Natural killer cell treated with Interleukin-12 subunit alpha and Interleukin-12 subunit beta and Interleukin-15 and Interleukin-18, amount 100 ng/mL, for 72 hours (primary cell): ENCODE results near the gene ZC3H13. TPM values are rescaled to one million over a fixed set of nuclear protein-coding genes. Genes with fewer than 3 reads are reported as not detected.

Experiments
- ATAC-seq, 2 donors: fragments of 150-1000 bp; cut with Tn5 transposase in 1 of 2; sonication (Bioruptor Pico), chemical (Tn5 transposase) in 1 of 2; 2 replicates each; pipeline ENCODE4 v1.10.0; 2021
- DNase-seq: peaks from one replicate; pipeline ENCODE4 v3.0.0; 2022; ENCODE audit warnings: low spot score
- H3K27ac Mint-ChIP-seq, 2 donors: 1 replicate in 1 of 2; 2 replicates in 1 of 2; pipeline ENCODE4 v1.8.0; 2022; ENCODE audit warnings: mixed read lengths in 2 of 2, mild to moderate bottlenecking in 1 of 2, moderate library complexity in 1 of 2
- H3K27me3 Mint-ChIP-seq, 2 donors: 1 replicate in 1 of 2; 2 replicates in 1 of 2; pipeline ENCODE4 v1.8.0; 2022; ENCODE audit warnings: mixed read lengths in 2 of 2
- H3K36me3 Mint-ChIP-seq: one replicate; pipeline ENCODE4 v1.8.0; 2022; ENCODE audit warnings: mixed read lengths
- H3K4me1 Mint-ChIP-seq, 2 donors: 1 replicate in 1 of 2; 2 replicates in 1 of 2; pipeline ENCODE4 v1.8.0; 2022; ENCODE audit warnings: low read depth in 2 of 2, mixed read lengths in 2 of 2, mild to moderate bottlenecking in 1 of 2
- H3K4me3 Mint-ChIP-seq: one replicate; pipeline ENCODE4 v1.8.0; 2022; ENCODE audit warnings: mixed read lengths
- H3K9me3 Mint-ChIP-seq: 2 replicates; pipeline ENCODE4 v1.8.0; 2022; ENCODE audit warnings: mixed read lengths
- total RNA-seq, 2 donors: library from RNA; stranded (reverse); gene quantifications; one replicate each; pipeline ENCODE4 v1.2.3, GENCODE V29; 2022

The ZC3H13 gene
- total RNA-seq, 2 donors from 2014 or later: 49.1 to 65.0 TPM

- ATAC-seq: peak in 1 of 2 donors; percentile 22
- Mint-ChIP-seq H3K4me3 (no peak overlapping the region), H3K9me3 (no peaks in the 10 kb centered on the region), H3K4me1 (no peaks in the 10 kb centered on the region), H3K27me3 (peaks cover 14 to 31% of the 10 kb centered on the region in 2 donors), H3K27ac (no peak overlapping the region), H3K36me3 (no peaks in the 10 kb centered on the region)
- DNase-seq: no peak
Observed at GRCh38 chr13:45932172-45932571, 120.4 kb downstream of the ZC3H13 start.

DNA sequence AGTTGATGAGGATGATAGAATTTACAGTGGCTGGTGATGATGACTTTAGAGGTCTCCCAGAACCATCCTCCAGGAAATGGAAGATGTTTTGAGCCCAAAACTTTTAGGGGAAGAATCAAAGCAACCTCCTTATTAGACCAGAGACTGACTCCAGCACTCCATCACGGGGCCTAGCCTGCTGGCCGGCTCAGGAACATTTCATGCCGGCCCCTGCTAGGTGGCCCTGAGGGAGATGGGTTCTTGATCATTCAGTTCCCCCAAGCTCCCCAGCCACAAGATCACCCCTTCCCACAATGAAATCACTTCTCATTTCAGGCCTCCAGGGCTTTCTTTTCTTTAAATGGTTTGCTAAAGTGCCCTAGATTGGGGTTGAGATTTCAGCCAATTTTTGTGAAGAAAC, 121.3 kb downstream of the ZC3H13 start:
- ATAC-seq (no peak), DNase-seq (no peak)
- H3K27me3 Mint-ChIP-seq: peaks cover 18 to 31% of the 10 kb centered on the region in 2 donors
- H3K36me3 Mint-ChIP-seq: no peaks in the 10 kb centered on the region
- H3K4me3 Mint-ChIP-seq: no peak overlapping the region
- H3K9me3 Mint-ChIP-seq: no peaks in the 10 kb centered on the region
- no peak overlapping the region for H3K27ac Mint-ChIP-seq
- H3K4me1 Mint-ChIP-seq: no peaks in the 10 kb centered on the region

DNA sequence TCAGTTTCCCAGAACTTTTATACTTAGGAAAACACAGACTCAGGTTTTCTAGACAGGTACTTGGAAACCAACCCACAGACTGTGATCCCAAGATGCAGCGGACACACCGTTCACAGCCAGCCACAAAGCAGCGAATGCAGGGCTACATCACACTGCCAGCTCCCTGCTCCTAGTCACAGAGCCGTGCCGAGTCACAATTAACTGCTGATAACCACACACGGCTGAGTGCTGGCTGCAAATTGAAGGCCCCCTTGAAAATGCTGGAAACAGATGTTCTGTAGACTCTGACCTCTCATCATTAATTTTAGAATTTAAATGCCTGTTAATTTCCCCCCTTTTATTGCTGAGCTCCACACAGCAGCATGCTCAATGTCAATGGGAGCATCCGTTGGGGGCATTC, 122.4 kb downstream of the ZC3H13 start:
- peaks cover 18 to 24% of the 10 kb centered on the region in 2 donors for H3K27me3 Mint-ChIP-seq
- no peak for DNase-seq
- no peaks in the 10 kb centered on the region for H3K4me1 Mint-ChIP-seq
- H3K36me3 Mint-ChIP-seq: no peaks in the 10 kb centered on the region
- ATAC-seq: no peak
- H3K4me3 Mint-ChIP-seq: no peak overlapping the region
- H3K9me3 Mint-ChIP-seq: no peaks in the 10 kb centered on the region
- no peak overlapping the region for H3K27ac Mint-ChIP-seq

DNA sequence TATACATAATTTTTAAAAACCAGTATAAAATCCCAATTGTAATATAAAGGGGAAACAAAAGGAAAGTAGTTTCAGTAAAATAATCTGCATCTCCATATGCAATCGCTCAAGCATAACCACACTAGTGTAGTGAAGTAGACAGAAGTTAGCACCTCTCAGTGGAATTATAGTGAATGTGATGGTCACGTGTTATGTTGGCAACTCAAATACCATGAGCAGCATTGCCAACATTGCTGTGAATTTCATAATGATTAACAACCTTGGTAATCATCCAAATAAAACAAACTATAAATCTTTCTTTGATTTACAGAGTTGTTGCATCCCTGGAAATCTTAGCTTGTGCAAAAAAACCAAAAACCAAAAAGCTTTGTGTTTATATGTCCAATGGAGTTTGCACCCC, 123.7 kb downstream of the ZC3H13 start:
- DNase-seq (no peak), ATAC-seq (no peak)
- Mint-ChIP-seq H3K4me1 (no peaks in the 10 kb centered on the region), H3K27ac (no peak overlapping the region), H3K9me3 (no peaks in the 10 kb centered on the region), H3K27me3 (peaks cover 18% of the 10 kb centered on the region in 2 donors), H3K4me3 (no peak overlapping the region), H3K36me3 (no peaks in the 10 kb centered on the region)

- no peak overlapping the region for H3K4me3 Mint-ChIP-seq
- H3K36me3 Mint-ChIP-seq: no peaks in the 10 kb centered on the region
- ATAC-seq: no peak
- H3K4me1 Mint-ChIP-seq: no peaks in the 10 kb centered on the region
- DNase-seq: no peak
- H3K27me3 Mint-ChIP-seq: peaks cover 11 to 12% of the 10 kb centered on the region in 2 donors
- H3K9me3 Mint-ChIP-seq: no peaks in the 10 kb centered on the region
- H3K27ac Mint-ChIP-seq: no peak overlapping the region
Observed at GRCh38 chr13:45928176-45928575, 124.4 kb downstream of the ZC3H13 start.

DNA sequence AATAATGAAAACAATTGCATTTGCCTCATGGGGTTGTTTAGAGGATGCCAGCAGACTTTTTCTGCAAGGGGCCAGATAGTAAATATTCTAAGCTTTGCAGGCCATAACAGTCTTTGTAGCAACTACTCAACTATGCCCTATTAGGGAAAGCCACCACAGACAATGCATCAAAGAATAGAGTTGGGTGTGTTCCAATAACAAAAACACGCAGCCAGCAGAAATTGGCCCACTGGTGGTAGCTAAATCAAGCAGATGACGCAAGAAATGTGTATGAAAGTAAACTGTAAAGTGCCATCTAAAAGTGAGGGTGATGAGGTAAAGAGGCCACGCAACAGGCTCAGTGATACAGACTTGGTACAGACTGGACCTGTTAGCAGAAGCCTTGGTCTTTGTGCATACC, 125.8 kb downstream of the ZC3H13 start:
- Mint-ChIP-seq H3K4me1 (no peaks in the 10 kb centered on the region), H3K9me3 (no peaks in the 10 kb centered on the region), H3K27ac (no peak overlapping the region), H3K36me3 (no peaks in the 10 kb centered on the region), H3K27me3 (peaks cover 0 to 6% of the 10 kb centered on the region in 2 donors), H3K4me3 (no peak overlapping the region)
- DNase-seq (no peak), ATAC-seq (no peak)

GRCh38 chr13:45925151-45925550, 127.4 kb downstream of the ZC3H13 start:
- DNase-seq (no peak), ATAC-seq (no peak)
- Mint-ChIP-seq H3K36me3 (no peaks in the 10 kb centered on the region), H3K27me3 (peaks cover 0 to 8% of the 10 kb centered on the region in 2 donors), H3K9me3 (no peaks in the 10 kb centered on the region), H3K4me1 (no peaks in the 10 kb centered on the region), H3K27ac (no peak overlapping the region), H3K4me3 (no peak overlapping the region)

GRCh38 chr13:45921162-45921736, 131.3 kb downstream of the ZC3H13 start:
- Mint-ChIP-seq H3K4me3 (no peak overlapping the region), H3K4me1 (no peaks in the 10 kb centered on the region), H3K27me3 (peaks cover 0 to 2% of the 10 kb centered on the region in 2 donors), H3K27ac (no peak overlapping the region), H3K36me3 (no peaks in the 10 kb centered on the region), H3K9me3 (no peaks in the 10 kb centered on the region)
- ATAC-seq (no peak), DNase-seq (no peak)

GRCh38 chr13:45918597-45918996, 133.9 kb downstream of the ZC3H13 start:
- peaks cover 0 to 2% of the 10 kb centered on the region in 2 donors for H3K27me3 Mint-ChIP-seq
- no peaks in the 10 kb centered on the region for H3K4me1 Mint-ChIP-seq
- DNase-seq (no peak), ATAC-seq (no peak)
- no peaks in the 10 kb centered on the region for H3K36me3 Mint-ChIP-seq
- H3K27ac Mint-ChIP-seq: no peak overlapping the region
- no peaks in the 10 kb centered on the region for H3K9me3 Mint-ChIP-seq
- no peak overlapping the region for H3K4me3 Mint-ChIP-seq

GRCh38 chr13:45917019-45917418, 135.5 kb downstream of the ZC3H13 start:
- DNase-seq (no peak), ATAC-seq (no peak)
- no peak overlapping the region for H3K27ac Mint-ChIP-seq

GRCh38 chr13:45915686-45916439, 136.7 kb downstream of the ZC3H13 start:
- no peak for ATAC-seq
- Mint-ChIP-seq H3K4me3 (no peak overlapping the region), H3K9me3 (no peaks in the 10 kb centered on the region), H3K27me3 (no peaks in the 10 kb centered on the region), H3K4me1 (no peaks in the 10 kb centered on the region), H3K27ac (no peak overlapping the region), H3K36me3 (no peaks in the 10 kb centered on the region)
- no peak for DNase-seq

More at GRCh38 chr13:45917019-45917418, 135.5 kb downstream of the ZC3H13 start:
- Mint-ChIP-seq H3K4me3 (no peak overlapping the region), H3K9me3 (no peaks in the 10 kb centered on the region), H3K36me3 (no peaks in the 10 kb centered on the region), H3K4me1 (no peaks in the 10 kb centered on the region), H3K27me3 (peaks cover 0 to 2% of the 10 kb centered on the region in 2 donors)

GRCh38 chr13:45909673-45910072, 142.9 kb downstream of the ZC3H13 start:
- Mint-ChIP-seq H3K4me3 (no peak overlapping the region), H3K27me3 (peaks cover 0 to 7% of the 10 kb centered on the region in 2 donors)

GRCh38 chr13:45909089-45909488, 143.5 kb downstream of the ZC3H13 start:
- no peak for DNase-seq
- Mint-ChIP-seq H3K4me1 (no peaks in the 10 kb centered on the region), H3K36me3 (no peaks in the 10 kb centered on the region), H3K9me3 (no peaks in the 10 kb centered on the region), H3K27me3 (peaks cover 2 to 13% of the 10 kb centered on the region in 2 donors), H3K27ac (no peak overlapping the region), H3K4me3 (no peak overlapping the region)
- ATAC-seq: no peak

More at GRCh38 chr13:45909673-45910072, 142.9 kb downstream of the ZC3H13 start:
- Mint-ChIP-seq H3K27ac (no peak overlapping the region), H3K36me3 (no peaks in the 10 kb centered on the region), H3K4me1 (no peaks in the 10 kb centered on the region), H3K9me3 (no peaks in the 10 kb centered on the region)
- ATAC-seq (peak in 1 of 2 donors; percentile 15), DNase-seq (no peak)

GRCh38 chr13:45907503-45907902, 145.0 kb downstream of the ZC3H13 start:
- Mint-ChIP-seq H3K4me3 (no peak overlapping the region), H3K9me3 (no peaks in the 10 kb centered on the region), H3K27ac (no peak overlapping the region), H3K36me3 (no peaks in the 10 kb centered on the region), H3K4me1 (no peaks in the 10 kb centered on the region), H3K27me3 (peaks cover 3 to 15% of the 10 kb centered on the region in 2 donors)
- no peak for ATAC-seq
- DNase-seq: no peak
